Measurements from ENCODE around the gene LARP1B.

- TF ChIP-seq ARNTL (CRISPR knock-in tag; IDR thresholded peaks at IDR 0.05; ENCODE audit: borderline replicate concordance, low read depth) = no peak
- TF ChIP-seq CREB5 (CRISPR knock-in tag; IDR thresholded peaks at IDR 0.05; ENCODE audit: low read depth) = no peak
- no peak for TF ChIP-seq ESRRG (CRISPR knock-in tag; IDR thresholded peaks at IDR 0.05)
- no peak for TF ChIP-seq TCF4 (CRISPR knock-in tag; IDR thresholded peaks at IDR 0.05; ENCODE audit: borderline replicate concordance)
- TF ChIP-seq TOX (CRISPR knock-in tag; IDR thresholded peaks at IDR 0.05; ENCODE audit: borderline replicate concordance) = no peak
- no peak for TF ChIP-seq PATZ1 (CRISPR knock-in tag; IDR thresholded peaks at IDR 0.05; ENCODE audit: borderline replicate concordance)
- no peak for TF ChIP-seq SNAI2 (CRISPR knock-in tag; IDR thresholded peaks at IDR 0.05)
- TF ChIP-seq CSDC2 (CRISPR knock-in tag; IDR thresholded peaks at IDR 0.05) = no peak
- TF ChIP-seq ZC3H10 (CRISPR knock-in tag; IDR thresholded peaks at IDR 0.05) = no peak
- TF ChIP-seq RARB (CRISPR knock-in tag; IDR thresholded peaks at IDR 0.05) = no peak
- TF ChIP-seq ZFP30 (CRISPR knock-in tag; IDR thresholded peaks at IDR 0.05) = no peak
- no peak for TF ChIP-seq ISL1 (CRISPR knock-in tag; IDR thresholded peaks at IDR 0.05)
- TF ChIP-seq ZFP3 (CRISPR knock-in tag; IDR thresholded peaks at IDR 0.05) = no peak
Measured at GRCh38 chr4:128232719-128233118, 171.6 kb downstream of the LARP1B start.

All from SK-N-SH treated with all-trans-retinoic acid at 6 μM for 48 hours (cell line).